Astrocyte (in vitro differentiated cells and primary cell): ENCODE data around the gene EGFLAM. TPM values are rescaled to one million over a fixed set of nuclear protein-coding genes. Genes with fewer than 3 reads are reported as not detected.
A peak's percentile ranks its signal among the peaks of the same experiment; 100 is the strongest.

Source experiments
- DNase-seq: peaks from one replicate; pipeline ENCODE4 v3.0.0-alpha.2; 2010; ENCODE audit warnings: low read depth
- FAIRE-seq: peaks from 2 replicates; lab custom pipeline; 2011; peaks lifted over from hg19 to GRCh38; lab: Jason Lieb, UNC
- H2AFZ ChIP-seq: 2 replicates; pipeline ENCODE4 v1.6.0; 2012; ENCODE audit warnings: low read depth, low read length, inconsistent platforms
- H3K27ac ChIP-seq: 2 replicates; pipeline ENCODE4 v1.5.1; 2011; ENCODE audit warnings: low read depth, low read length, inconsistent platforms
- H3K27me3 ChIP-seq: 2 replicates; pipeline ENCODE4 v1.6.0; 2011; ENCODE audit warnings: low read length, inconsistent platforms; ENCODE audit not compliant: insufficient read depth
- H3K36me3 ChIP-seq: 2 replicates; pipeline ENCODE4 v1.5.1; 2011; ENCODE audit warnings: low read length, inconsistent platforms; ENCODE audit not compliant: insufficient read depth
- H3K4me1 ChIP-seq: 2 replicates; pipeline ENCODE4 v1.5.1; 2011; ENCODE audit warnings: low read length, inconsistent platforms; ENCODE audit not compliant: insufficient read depth
- H3K4me2 ChIP-seq: 2 replicates; pipeline ENCODE4 v1.6.0; 2012; ENCODE audit warnings: low read length, inconsistent platforms
- H3K4me3 ChIP-seq: 2 replicates; pipeline ENCODE4 v1.5.1; 2011; ENCODE audit warnings: low read depth, mild to moderate bottlenecking, low read length, inconsistent platforms; ENCODE audit not compliant: insufficient read depth
- H3K79me2 ChIP-seq: 2 replicates; pipeline ENCODE4 v1.6.0; 2012; ENCODE audit warnings: mild to moderate bottlenecking, low read length, inconsistent platforms; ENCODE audit not compliant: insufficient read depth
- H3K9ac ChIP-seq: 2 replicates; pipeline ENCODE4 v1.6.0; 2012; ENCODE audit warnings: mild to moderate bottlenecking, low read length, inconsistent platforms
- H3K9me3 ChIP-seq: 2 replicates; pipeline ENCODE4 v1.5.1; 2012; ENCODE audit warnings: low read depth, mild to moderate bottlenecking, low read length, inconsistent platforms; ENCODE audit not compliant: insufficient read depth
- H4K20me1 ChIP-seq: 2 replicates; pipeline ENCODE4 v1.6.0; 2012; ENCODE audit warnings: low read length, inconsistent platforms; ENCODE audit not compliant: insufficient read depth
- H3K27ac Mint-ChIP-seq: one replicate; pipeline ENCODE4 v1.8.0; 2021; ENCODE audit warnings: mild to moderate bottlenecking, mixed read lengths; ENCODE audit not compliant: unreplicated experiment
- H3K27me3 Mint-ChIP-seq: one replicate; pipeline ENCODE4 v1.8.0; 2021; ENCODE audit warnings: low read depth, mixed read lengths; ENCODE audit not compliant: unreplicated experiment
- H3K36me3 Mint-ChIP-seq: one replicate; pipeline ENCODE4 v1.8.0; 2021; ENCODE audit warnings: low read depth, mixed read lengths; ENCODE audit not compliant: unreplicated experiment
- H3K4me1 Mint-ChIP-seq: one replicate; pipeline ENCODE4 v1.8.0; 2021; ENCODE audit warnings: low read depth, mixed read lengths; ENCODE audit not compliant: unreplicated experiment
- H3K4me3 Mint-ChIP-seq: one replicate; pipeline ENCODE4 v1.8.0; 2021; ENCODE audit warnings: mild to moderate bottlenecking, moderate library complexity, mixed read lengths; ENCODE audit not compliant: unreplicated experiment
- H3K9me3 Mint-ChIP-seq: one replicate; pipeline ENCODE4 v1.8.0; 2021; ENCODE audit warnings: mild to moderate bottlenecking, mixed read lengths; ENCODE audit not compliant: unreplicated experiment
- CTCF ChIP-seq: IDR thresholded peaks from 2 replicates; pipeline ENCODE4 v1.5.1; 2011; ENCODE audit warnings: low read depth, mild to moderate bottlenecking, inconsistent platforms, low read length, moderate library complexity; ENCODE audit not compliant: insufficient read depth
- EZH2 ChIP-seq: IDR thresholded peaks from 2 replicates; pipeline ENCODE4 v1.6.1; 2012; ENCODE audit warnings: mild to moderate bottlenecking, low read length, inconsistent platforms; ENCODE audit not compliant: insufficient read depth
- total RNA-seq: library from RNA; stranded (reverse); gene quantifications from 2 replicates; pipeline ENCODE4 v1.2.1, GENCODE V29; 2021

The EGFLAM gene
- total RNA-seq, 1 donor from 2014 or later, result 1.0 TPM

DNA sequence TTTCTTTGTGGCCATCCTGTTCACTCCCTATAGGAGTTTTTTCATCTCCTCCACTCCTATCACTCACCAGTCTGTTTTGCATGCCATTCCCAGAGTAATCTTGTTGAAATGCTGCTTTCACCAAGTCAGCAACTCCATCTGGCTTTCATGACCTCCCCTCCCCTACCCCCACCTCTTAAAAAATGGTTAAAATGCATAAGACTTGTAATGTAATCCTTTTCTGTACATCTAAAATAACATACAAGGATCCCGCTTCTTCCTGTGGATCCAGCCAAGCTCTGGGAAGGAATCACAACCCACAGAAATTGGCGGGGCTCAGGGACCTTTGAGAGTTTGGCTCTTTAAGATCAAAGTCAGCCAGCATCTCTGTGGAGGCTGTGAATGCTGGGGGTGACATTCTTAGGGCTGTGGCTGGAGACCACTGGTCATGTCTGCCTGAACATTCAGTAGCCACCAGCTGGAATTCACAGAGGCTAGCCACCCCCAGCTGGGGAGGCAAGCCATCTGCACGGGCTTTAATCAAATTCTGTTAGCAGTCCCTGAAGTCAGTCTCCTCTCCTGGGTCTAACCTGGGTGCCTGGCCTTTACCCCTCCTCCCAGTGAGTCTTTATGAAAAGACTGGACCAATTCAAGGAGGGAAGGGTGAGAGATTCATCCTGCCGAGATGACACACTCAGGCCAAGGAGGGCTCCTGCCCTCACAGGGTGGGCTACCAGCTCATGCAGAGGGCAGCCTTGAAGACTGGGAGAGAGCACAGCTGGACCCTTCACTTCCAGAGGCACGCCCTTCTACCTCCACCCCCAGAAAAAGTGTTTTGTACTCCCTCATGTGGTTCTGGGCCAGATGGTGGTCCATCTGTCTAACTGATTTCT is 165.2 kb downstream of the EGFLAM start:
- Histone ChIP-seq H3K4me1 (peaks cover 17% of the 10 kb centered on the region), H3K27me3 (no peaks in the 10 kb centered on the region), H3K36me3 (no peaks in the 10 kb centered on the region), H4K20me1 (no peaks in the 10 kb centered on the region), H2AFZ (no peak overlapping the region), H3K9ac (no peak overlapping the region), H3K4me2 (no peak overlapping the region), H3K9me3 (no peaks in the 10 kb centered on the region), H3K79me2 (no peaks in the 10 kb centered on the region), H3K4me3 (no peak overlapping the region), H3K27ac (no peak overlapping the region)
- Mint-ChIP-seq H3K27me3 (peaks cover 6% of the 10 kb centered on the region), H3K27ac (peak overlapping the region; percentile 94), H3K36me3 (no peaks in the 10 kb centered on the region), H3K4me3 (peak overlapping the region; percentile 65), H3K4me1 (peaks cover 50% of the 10 kb centered on the region), H3K9me3 (no peaks in the 10 kb centered on the region)
- DNase-seq (no peak), FAIRE-seq (no peak)
- no peak for TF ChIP-seq CTCF
- TF ChIP-seq EZH2, result no peak

GRCh38 chr5:38424148-38425060 is 166.0 kb downstream of the EGFLAM start:
- TF ChIP-seq EZH2 (no peak), CTCF (no peak)
- H3K4me3 ChIP-seq, result no peak overlapping the region
- Mint-ChIP-seq H3K27me3 (no peaks in the 10 kb centered on the region), H3K4me1 (peaks cover 50% of the 10 kb centered on the region), H3K4me3 (no peak overlapping the region), H3K9me3 (no peaks in the 10 kb centered on the region), H3K36me3 (no peaks in the 10 kb centered on the region), H3K27ac (peak overlapping the region; percentile 94)
- H3K36me3 ChIP-seq, result no peaks in the 10 kb centered on the region
- no peaks in the 10 kb centered on the region for H4K20me1 ChIP-seq
- H3K27ac ChIP-seq, result no peak overlapping the region
- no peaks in the 10 kb centered on the region for H3K27me3 ChIP-seq
- no peak for FAIRE-seq
- no peak overlapping the region for H3K9ac ChIP-seq
- DNase-seq, result no peak
- H3K79me2 ChIP-seq, result no peaks in the 10 kb centered on the region
- H2AFZ ChIP-seq, result no peak overlapping the region
- no peak overlapping the region for H3K4me2 ChIP-seq
- H3K9me3 ChIP-seq, result no peaks in the 10 kb centered on the region
- peaks cover 17% of the 10 kb centered on the region for H3K4me1 ChIP-seq
